Muscle layer of duodenum (tissue), 2 donors: Measurements from ENCODE around the gene SDC1.
"Not testable (repeated sequence)": the region's sequence is repeated elsewhere in the genome, so short reads cannot be mapped to it uniquely, and the experiment has no call there.

Experiments
- H3K27ac ChIP-seq: one replicate; pipeline ENCODE4 v1.7.0; 2013; ENCODE audit warnings: mild to moderate bottlenecking, low read length
- H3K27me3 ChIP-seq: one replicate; pipeline ENCODE4 v1.7.0; 2013; ENCODE audit warnings: low read depth, mild to moderate bottlenecking, control low read depth, low read length
- H3K36me3 ChIP-seq, 2 donors: one replicate each; pipeline ENCODE4 v1.7.0; 2013; ENCODE audit warnings: low read length in 2 of 2, control low read depth in 1 of 2, mild to moderate bottlenecking in 1 of 2; ENCODE audit not compliant: insufficient read depth in 2 of 2, control insufficient read depth in 1 of 2
- H3K4me1 ChIP-seq, 2 donors: one replicate each; pipeline ENCODE4 v1.7.0; 2013; ENCODE audit warnings: low read length in 2 of 2, mild to moderate bottlenecking in 2 of 2, control low read depth in 1 of 2, moderate library complexity in 1 of 2; ENCODE audit not compliant: insufficient read depth in 2 of 2, control insufficient read depth in 1 of 2
- H3K4me3 ChIP-seq, 2 donors: one replicate each; pipeline ENCODE4 v1.7.0; 2013; ENCODE audit warnings: low read length in 2 of 2, low read depth in 1 of 2, mild to moderate bottlenecking in 1 of 2
- H3K9me3 ChIP-seq, 2 donors: one replicate each; pipeline ENCODE4 v1.7.0; 2013; ENCODE audit warnings: low read length in 2 of 2, control low read depth in 1 of 2, mild to moderate bottlenecking in 1 of 2; ENCODE audit not compliant: control insufficient read depth in 1 of 2
- donor health status: healthy.

SDC1 gene

GRCh38 chr2:20224716-20225293 is at the start of gene SDC1:
SDC1 (minus strand) TSS chr2:20225130; CDS start chr2:20224867, 263 bp downstream.
- H3K36me3 ChIP-seq = no peaks in the 10 kb centered on the region
- peak within 1 kb of the TSS; percentile 62 to 76 for H3K4me3 ChIP-seq
- H3K4me1 ChIP-seq = peaks cover 6 to 23% of the 10 kb centered on the region in 2 donors
- H3K9me3 ChIP-seq = no peaks in the 10 kb centered on the region
- peak within 1 kb of the TSS; percentile 31 for H3K27ac ChIP-seq
- H3K27me3 ChIP-seq = peaks cover 10% of the 10 kb centered on the region

- H3K27me3 ChIP-seq = no peaks in the 10 kb centered on the region
- no peaks in the 10 kb centered on the region for H3K4me1 ChIP-seq
- H3K27ac ChIP-seq = no peak overlapping the region
- no peaks in the 10 kb centered on the region for H3K9me3 ChIP-seq
- H3K36me3 ChIP-seq = peaks cover 7 to 8% of the 10 kb centered on the region in 2 donors
- no peak overlapping the region for H3K4me3 ChIP-seq
Measured at GRCh38 chr2:20273042-20273441, 48.1 kb upstream of the SDC1 start.

GRCh38 chr2:20268317-20268716 is 43.4 kb upstream of the SDC1 start:
- H3K4me3 ChIP-seq, H3K9me3 ChIP-seq, H3K36me3 ChIP-seq, H3K27ac ChIP-seq, H3K4me1 ChIP-seq, H3K27me3 ChIP-seq: not testable (repeated sequence)

GRCh38 chr2:20267529-20267928 is 42.6 kb upstream of the SDC1 start:
- H3K27me3 ChIP-seq = no peaks in the 10 kb centered on the region
- H3K4me1 ChIP-seq = no peaks in the 10 kb centered on the region
- H3K9me3 ChIP-seq = no peaks in the 10 kb centered on the region
- H3K36me3 ChIP-seq = no peaks in the 10 kb centered on the region
- H3K4me3 ChIP-seq = no peak overlapping the region
- no peak overlapping the region for H3K27ac ChIP-seq

- no peaks in the 10 kb centered on the region for H3K27me3 ChIP-seq
- H3K9me3 ChIP-seq = no peaks in the 10 kb centered on the region
- H3K4me1 ChIP-seq = no peaks in the 10 kb centered on the region
- H3K36me3 ChIP-seq = peaks cover 8 to 12% of the 10 kb centered on the region in 2 donors
- no peak overlapping the region for H3K4me3 ChIP-seq
- no peak overlapping the region for H3K27ac ChIP-seq
Measured at GRCh38 chr2:20264629-20265028, 39.7 kb upstream of the SDC1 start.

GRCh38 chr2:20257411-20257810 is 32.5 kb upstream of the SDC1 start:
- no peaks in the 10 kb centered on the region for H3K27me3 ChIP-seq
- no peak overlapping the region for H3K27ac ChIP-seq
- H3K9me3 ChIP-seq = no peaks in the 10 kb centered on the region
- H3K36me3 ChIP-seq = peaks cover 44 to 47% of the 10 kb centered on the region in 2 donors
- no peaks in the 10 kb centered on the region for H3K4me1 ChIP-seq
- H3K4me3 ChIP-seq = no peak overlapping the region

- H3K4me3 ChIP-seq = no peak overlapping the region
- H3K27ac ChIP-seq = no peak overlapping the region
- no peaks in the 10 kb centered on the region for H3K27me3 ChIP-seq
- H3K9me3 ChIP-seq = no peaks in the 10 kb centered on the region
- H3K4me1 ChIP-seq = no peaks in the 10 kb centered on the region
- H3K36me3 ChIP-seq = peaks cover 48 to 54% of the 10 kb centered on the region in 2 donors
Measured at GRCh38 chr2:20254731-20255130, 29.8 kb upstream of the SDC1 start.

GRCh38 chr2:20250436-20250835 is 25.5 kb upstream of the SDC1 start:
- Histone ChIP-seq H3K4me3 (no peak overlapping the region), H3K27ac (no peak overlapping the region), H3K27me3 (no peaks in the 10 kb centered on the region), H3K9me3 (no peaks in the 10 kb centered on the region), H3K36me3 (peaks cover 51 to 67% of the 10 kb centered on the region in 2 donors), H3K4me1 (no peaks in the 10 kb centered on the region)

- Histone ChIP-seq H3K4me1 (no peaks in the 10 kb centered on the region), H3K27ac (no peak overlapping the region), H3K27me3 (no peaks in the 10 kb centered on the region), H3K4me3 (no peak overlapping the region), H3K9me3 (no peaks in the 10 kb centered on the region), H3K36me3 (peaks cover 41 to 54% of the 10 kb centered on the region in 2 donors)
Measured at GRCh38 chr2:20249170-20249569, 24.2 kb upstream of the SDC1 start.

GRCh38 chr2:20247084-20247483 is 22.2 kb upstream of the SDC1 start:
- Histone ChIP-seq H3K27me3 (no peaks in the 10 kb centered on the region), H3K36me3 (peaks cover 25 to 35% of the 10 kb centered on the region in 2 donors), H3K27ac (no peak overlapping the region), H3K4me1 (peaks cover 0 to 2% of the 10 kb centered on the region in 2 donors), H3K9me3 (no peaks in the 10 kb centered on the region), H3K4me3 (no peak overlapping the region)

GRCh38 chr2:20243637-20244036 is 18.7 kb upstream of the SDC1 start:
- H3K36me3 ChIP-seq = peaks cover 10 to 13% of the 10 kb centered on the region in 2 donors
- not testable (repeated sequence) for H3K9me3 ChIP-seq, H3K27me3 ChIP-seq, H3K4me1 ChIP-seq, H3K4me3 ChIP-seq, H3K27ac ChIP-seq

- Histone ChIP-seq H3K4me1 (peaks cover 0 to 7% of the 10 kb centered on the region in 2 donors), H3K27me3 (no peaks in the 10 kb centered on the region), H3K9me3 (no peaks in the 10 kb centered on the region), H3K36me3 (peaks cover 6 to 9% of the 10 kb centered on the region in 2 donors), H3K27ac (no peak overlapping the region), H3K4me3 (no peak overlapping the region)
Measured at GRCh38 chr2:20242727-20243377, 17.9 kb upstream of the SDC1 start.
